Dermis blood vessel endothelial cell (primary cell): ENCODE results near the gene KIF6. TPM values are rescaled to one million over a fixed set of nuclear protein-coding genes. Genes with fewer than 3 reads are reported as not detected.
A peak's percentile ranks its signal among the peaks of the same experiment; 100 is the strongest.

ENCODE experiments used
- DNase-seq: peaks from one replicate; pipeline ENCODE4 v3.0.0; 2010
- total RNA-seq: library from RNA; depleted of rRNA; stranded (reverse); fragments of >200 nt; gene quantifications from 2 replicates; pipeline ENCODE4 v1.2.3, GENCODE V29; 2014

The KIF6 gene
- total RNA-seq, 1 donor from 2014 or later: not detected

- DNase-seq: no peak
These were observed 385.2 kb downstream of the KIF6 start for GRCh38 chr6:39339868-39340550.

DNA sequence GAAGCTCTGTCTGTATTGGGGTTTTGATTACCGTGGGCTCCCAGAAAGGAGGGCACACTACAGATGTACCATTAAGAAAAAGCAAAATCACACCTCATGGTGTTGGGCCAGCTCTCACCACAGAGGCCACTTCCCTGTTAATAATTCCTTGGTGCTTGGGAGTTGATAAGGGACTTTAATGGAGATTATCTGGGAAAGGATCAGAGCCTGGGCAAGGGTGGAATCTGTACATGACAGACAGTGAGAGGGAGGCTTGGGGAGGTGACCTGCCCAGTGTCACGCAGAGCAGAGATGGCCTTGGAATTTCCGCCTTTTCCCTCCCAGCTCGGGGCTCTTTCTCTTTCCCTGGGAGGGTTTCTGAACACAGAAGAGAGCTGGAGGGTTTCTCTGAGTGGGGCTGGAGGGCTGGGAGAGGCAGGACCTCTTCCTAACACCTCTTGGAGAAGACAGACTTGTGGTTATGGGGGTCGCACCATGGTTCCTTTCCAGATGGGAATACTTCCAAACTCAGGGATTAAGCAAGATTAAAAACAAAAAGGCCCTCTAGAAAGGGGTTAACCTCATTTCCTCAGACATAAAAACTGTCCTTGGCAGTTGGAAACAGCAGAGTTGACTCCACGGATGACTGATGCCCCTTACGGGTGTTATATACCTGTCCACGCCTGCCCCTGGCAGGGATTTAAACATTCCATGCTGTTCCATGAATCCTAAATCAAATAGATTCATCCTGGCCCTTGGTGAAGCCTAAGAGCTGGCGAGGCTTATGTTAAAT is 385.9 kb downstream of the KIF6 start:
- DNase-seq: no peak

DNA sequence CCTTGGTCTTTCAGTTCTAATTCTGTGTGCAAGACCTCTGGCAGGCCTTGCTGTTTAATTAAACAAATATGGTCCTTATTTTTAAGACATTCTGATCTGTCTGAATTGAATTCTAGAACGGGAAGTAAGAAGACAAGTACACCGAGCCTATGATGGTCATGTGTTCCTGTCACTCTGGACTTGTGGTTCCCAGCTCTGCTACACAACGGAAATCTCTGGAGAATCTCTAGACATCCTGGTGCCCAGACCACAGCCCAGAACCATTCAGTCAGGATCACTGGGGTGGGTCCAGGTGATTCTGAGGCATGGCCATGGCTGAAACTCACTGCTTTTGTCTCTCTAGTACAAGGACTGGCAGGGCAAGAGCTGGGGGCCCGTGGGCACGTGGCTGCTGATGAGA is 386.8 kb downstream of the KIF6 start:
- no peak for DNase-seq

- DNase-seq: no peak
These were observed 389.2 kb downstream of the KIF6 start for GRCh38 chr6:39335780-39336545.

DNA sequence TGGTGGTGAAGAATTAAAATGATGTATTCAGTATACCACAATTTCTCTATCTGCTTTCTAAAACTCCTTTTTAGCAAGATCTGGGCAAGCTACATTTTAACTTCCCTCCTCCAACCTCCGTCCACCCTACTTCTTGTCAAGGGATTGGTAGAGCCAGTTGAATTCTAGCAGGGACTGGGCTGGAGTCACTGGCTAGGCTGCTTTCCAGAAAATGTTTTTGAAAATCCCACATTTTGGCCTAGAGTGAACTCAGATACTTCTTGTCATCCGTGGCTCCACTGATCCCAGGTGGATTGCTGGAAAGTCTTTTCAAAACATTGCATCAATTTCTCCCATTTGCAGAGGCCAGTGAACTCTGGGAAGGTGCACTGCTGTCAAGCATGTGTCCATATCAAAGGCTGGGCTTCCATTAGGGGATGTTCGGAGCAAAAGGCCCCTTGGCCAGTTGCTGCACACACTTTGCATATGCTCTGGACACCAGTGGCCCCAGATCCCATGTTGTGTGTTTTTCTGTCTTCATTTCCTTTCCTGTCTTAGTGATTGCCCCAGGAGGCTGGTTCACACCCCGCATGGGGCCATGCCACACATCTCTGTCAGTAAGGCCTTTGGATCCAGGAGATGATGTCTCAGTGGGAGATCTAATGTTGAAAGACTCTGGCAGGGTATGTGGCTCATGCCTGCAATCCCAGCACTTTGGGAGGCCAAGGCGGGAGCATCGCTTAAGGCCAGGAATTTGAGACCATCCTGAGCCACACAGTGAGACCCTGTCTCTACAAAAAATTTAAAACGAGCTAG is 391.4 kb downstream of the KIF6 start:
- DNase-seq: no peak

DNA sequence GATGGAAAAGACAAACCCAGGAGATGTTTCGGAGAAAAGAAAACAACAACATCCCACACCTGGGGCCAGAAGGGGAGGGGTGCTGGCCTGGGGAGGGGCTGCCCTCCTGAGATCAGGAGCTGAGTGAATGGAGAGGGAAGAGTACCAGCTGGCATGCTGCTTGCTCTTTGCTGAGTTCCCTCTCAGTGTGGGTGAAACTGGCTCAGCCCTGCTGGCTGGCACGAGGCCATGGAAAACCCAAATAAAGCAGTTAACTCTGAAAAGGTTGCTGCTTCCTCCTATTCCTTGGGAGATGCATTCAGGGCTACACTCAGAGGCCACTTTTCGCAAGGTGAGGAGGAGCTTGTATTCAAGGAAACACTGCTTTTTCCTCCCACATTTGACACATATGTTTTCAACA is 394.7 kb downstream of the KIF6 start:
- no peak for DNase-seq

- DNase-seq: no peak
These were observed 395.2 kb downstream of the KIF6 start for GRCh38 chr6:39330057-39330456.

DNA sequence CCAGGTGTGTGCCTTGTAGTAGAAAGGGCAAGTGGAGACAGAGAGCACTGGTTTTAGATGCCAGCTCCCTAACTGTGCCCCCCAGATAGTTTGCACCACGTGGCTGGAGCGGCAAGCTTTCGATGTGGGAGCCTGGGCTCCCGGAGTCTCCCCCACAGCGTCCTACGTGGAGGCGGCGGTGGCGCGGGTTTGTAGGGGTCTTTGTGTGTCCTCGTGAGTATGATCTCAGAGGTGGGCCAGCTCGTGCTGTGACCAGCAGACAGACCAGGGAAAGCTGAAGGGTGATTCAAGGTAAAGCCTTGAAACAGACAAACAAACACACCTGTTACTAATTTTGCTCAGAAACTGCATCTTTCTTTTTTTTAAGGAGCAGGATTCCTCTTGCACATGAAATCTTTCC is 397.1 kb downstream of the KIF6 start:
- DNase-seq: no peak

DNA sequence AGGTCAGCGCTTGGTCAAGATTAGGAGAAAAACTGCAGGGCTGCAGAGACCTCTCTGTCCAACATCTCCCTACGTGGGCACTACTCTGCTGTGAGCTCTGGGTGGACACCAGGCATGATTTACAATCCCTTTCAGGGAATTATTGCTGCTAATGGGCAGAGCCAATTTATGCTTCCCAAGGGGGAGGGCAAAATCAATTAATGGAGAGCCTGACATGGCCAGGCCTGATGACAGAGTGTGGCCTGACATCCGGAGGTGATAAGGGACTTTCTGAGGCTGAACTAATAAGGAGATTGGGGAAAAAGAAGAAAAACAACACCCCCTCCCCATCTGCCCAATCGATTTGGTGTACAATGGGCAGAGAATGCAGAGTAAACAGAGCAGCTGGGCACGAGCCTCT is 397.7 kb downstream of the KIF6 start:
- DNase-seq: no peak

- no peak for DNase-seq
These were observed 402.8 kb downstream of the KIF6 start, which contains the start of gene KCNK16 for GRCh38 chr6:39322306-39322850. Gene KCNK16 (minus strand): TSS chr6:39322702. CDS start chr6:39322540, 162 bp downstream.

- DNase-seq: no peak
These were observed 403.4 kb downstream of the KIF6 start for GRCh38 chr6:39321761-39322160.

DNA sequence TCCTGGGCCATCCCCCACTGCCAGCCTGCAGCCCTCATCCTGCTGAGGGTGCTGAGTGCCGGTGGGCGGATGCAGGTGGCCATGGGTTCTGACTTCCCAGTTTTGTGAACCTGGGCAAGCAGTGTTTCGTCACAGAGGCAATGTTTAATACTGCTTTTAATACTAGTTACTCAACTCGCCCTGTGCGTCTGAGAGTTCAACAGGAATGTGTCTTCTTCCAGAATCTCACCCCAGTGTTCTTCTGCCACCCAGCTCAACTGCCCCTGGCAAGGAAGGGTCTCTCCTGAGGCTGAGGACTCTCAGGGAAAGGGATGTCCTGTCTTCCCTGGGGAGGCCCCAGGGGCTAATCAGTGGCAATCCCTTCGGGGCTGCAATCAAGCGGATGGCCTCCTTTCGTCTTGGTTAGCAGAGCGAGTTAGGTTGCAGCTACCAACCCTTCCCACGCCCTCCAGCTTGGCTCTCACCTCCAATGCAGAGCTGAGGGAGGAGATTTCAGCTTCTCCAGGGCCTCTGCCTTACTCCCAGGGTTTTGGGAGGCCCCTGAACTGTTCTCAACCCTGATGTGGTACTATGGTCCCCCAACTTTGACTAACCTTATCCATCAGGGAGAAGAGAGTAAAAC is 404.7 kb downstream of the KIF6 start:
- DNase-seq: no peak

DNA sequence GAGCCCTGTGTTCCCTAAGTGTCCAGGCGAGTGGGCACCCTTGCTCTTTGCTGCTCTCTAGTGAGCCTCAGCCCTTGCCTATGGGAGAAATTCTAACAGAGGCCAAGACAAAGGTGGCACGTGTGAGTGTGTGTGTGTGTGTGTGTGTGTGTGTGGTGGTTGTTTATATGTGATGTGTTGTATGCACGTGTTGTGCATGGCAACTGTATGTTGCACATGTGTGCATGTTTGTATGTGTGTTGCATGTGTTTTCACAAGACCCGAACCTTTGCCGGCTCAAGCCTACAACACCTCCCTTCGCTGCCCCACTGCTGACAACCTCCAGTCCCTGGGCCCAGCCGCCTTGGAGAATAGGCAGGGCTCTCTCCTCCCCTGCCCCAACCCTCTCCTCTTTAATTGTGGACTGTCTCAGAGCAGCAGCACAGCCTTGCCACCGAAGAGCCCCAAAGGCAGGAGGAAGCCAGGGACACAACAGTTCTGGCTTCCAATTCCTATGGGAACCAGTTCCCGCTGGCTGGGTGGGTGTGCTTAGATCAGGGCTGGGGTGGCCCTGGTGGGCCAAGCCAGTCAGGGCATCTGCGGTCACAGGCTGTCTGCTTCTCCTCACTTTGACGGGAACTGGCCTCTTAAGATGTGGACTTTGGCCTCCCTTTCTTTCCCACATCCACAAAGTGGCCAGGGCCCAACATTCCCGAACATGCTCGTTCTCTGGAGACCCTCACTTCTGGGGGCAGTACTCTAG is 405.4 kb downstream of the KIF6 start:
- DNase-seq: no peak

- DNase-seq: no peak
These were observed 408.0 kb downstream of the KIF6 start for GRCh38 chr6:39317256-39317655.

DNA sequence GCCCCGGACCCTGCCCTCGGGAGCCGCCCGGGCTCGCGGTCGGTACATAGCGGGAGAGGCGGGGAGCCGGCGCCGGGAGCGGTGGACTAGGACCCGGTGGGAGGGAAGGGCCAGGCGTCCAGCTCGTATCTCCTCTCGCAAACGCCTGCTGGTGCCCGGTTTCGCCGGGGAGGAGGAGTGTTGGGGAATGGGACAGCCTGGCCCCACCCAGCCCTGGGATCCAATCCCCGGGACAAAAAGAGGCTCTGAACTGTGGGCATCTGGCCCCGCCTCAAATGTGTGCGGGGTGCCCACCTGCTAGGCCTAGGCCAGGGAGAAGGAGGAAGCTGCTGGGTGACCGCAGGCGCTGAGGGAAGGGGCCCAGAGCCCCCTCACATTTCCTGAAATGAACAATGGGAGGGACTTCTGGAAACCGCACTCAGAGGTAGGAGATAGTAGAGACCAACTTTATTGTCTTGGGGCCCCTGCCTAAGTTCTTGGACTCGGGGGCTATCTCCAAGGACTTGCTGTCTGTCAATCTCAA is 410.9 kb downstream of the KIF6 start, which contains the start of gene KCNK17:
Gene KCNK17 (minus strand): TSS at position 147 of the 523 bp plus-strand sequence. CDS start 99 bp downstream, at position 48.
- no peak for DNase-seq

GRCh38 chr6:39313526-39314272 is 411.5 kb downstream of the KIF6 start:
- no peak for DNase-seq

GRCh38 chr6:39312912-39313525 is 412.2 kb downstream of the KIF6 start:
- no peak for DNase-seq

- DNase-seq: no peak
These were observed 414.7 kb downstream of the KIF6 start for GRCh38 chr6:39310542-39310941.

GRCh38 chr6:39309942-39310531 is 415.2 kb downstream of the KIF6 start:
- DNase-seq: peak; percentile 81
